ENCODE measurements around the gene GRK3.

DNA sequence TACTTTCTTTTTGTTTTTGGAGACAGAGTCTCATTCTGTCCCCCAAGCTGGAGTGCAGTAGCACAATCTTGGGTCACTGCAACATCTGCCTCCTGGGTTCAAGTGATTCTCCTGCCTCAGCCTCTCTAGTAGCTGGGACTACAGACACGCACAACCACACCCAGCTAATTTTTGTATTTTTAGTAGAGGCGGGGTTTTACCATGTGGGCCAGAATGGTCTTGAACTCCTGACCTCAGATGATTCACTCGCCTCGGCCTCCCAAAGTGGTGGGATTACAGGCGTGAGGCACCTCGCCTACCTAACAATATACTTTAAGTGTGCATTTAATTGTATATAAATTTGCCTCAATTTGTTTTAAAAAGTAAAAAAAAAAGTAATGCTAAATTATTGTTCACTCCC lies 38.4 kb downstream of the GRK3 start:
- no peak for TF ChIP-seq CTCF (conservative IDR thresholded peaks at IDR 0.05; ENCODE audit: low read depth, low read length)
- no peak for TF ChIP-seq EZH2 (IDR thresholded peaks at IDR 0.05; ENCODE audit: borderline replicate concordance, low read depth, low read length, poor library complexity, severe bottlenecking)

Measured in A673 (cell line).